Bone marrow (tissue), 2 donors: ENCODE measurements around the gene RGL1.

Experiments
- DNase-seq, 2 donors: peaks; one replicate each; lab custom pipeline; 2025; lab: John Stamatoyannopoulos, UW

RGL1 gene

DNA sequence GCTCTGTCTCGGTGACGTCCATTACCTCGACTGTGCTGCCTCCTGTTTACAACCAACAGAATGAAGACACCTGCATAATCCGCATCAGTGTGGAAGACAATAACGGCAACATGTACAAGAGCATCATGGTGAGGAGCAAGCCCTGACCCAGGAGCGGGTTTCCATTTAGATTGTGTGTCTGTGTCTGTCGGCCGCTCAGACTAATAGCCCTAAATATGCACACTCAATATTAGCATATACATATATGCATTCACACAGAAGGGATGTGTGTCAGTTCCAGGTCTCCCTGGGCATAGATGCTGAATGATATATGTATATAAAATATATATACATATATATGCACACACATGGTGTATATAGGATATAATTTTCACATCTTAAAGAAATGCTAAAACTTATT is 111.7 kb downstream of the RGL1 start:
- no peak for DNase-seq

DNA sequence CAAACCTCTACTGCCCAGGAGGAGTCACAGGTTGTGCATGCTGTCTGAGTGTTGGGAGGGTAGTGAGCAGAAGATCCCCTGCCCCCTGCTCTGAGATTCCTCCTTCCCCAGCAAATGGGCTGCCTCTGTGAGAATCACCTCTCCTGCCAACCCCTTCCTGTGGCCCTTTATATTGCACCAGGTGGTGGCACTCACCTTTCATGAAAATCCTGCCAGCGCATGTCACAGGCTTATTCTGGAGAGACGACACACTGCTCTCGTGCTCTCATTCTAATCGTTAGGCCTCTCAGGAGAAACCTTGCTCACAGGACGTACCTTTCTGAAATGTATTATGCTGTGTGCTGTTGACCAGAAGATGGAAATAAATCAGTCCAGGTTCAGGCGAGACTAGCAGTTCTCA is 113.7 kb downstream of the RGL1 start:
- no peak for DNase-seq

DNA sequence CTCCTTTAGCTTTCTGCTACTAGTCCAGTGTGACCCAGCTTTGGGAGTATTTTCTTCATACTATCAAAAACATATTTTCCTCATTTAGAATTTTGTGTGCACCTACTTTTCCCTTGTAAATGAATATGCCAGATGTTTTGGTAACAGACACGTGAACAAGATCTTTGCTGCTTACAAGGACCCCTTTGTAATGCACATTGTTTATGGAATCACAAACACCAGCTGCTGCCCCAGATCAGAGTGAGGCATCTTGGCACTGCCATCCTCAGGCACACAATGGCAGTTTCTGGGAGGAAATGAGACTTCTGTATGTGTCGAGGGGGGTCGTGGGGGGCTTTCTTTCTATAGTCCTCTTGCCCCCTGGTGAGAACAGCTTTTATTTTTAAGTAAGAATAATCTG is 115.7 kb downstream of the RGL1 start:
- DNase-seq, result no peak

DNA sequence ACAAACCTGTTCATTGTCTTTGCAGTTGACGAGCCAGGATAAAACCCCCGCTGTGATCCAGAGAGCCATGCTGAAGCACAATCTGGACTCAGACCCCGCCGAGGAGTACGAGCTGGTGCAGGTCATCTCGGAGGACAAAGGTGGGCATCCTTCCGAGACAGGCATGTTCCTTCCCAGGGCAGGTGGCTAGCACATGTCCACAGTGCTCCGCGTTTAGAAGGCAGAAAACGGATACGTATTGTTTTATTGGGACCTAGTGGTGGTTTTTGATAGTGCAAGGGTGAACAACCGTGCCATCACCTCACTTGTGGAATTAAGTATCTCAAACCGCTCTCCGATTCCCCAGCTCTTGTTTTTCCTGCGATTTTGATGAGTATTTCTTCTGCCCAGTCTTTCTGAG is 117.3 kb downstream of the RGL1 start:
- no peak for DNase-seq

DNA sequence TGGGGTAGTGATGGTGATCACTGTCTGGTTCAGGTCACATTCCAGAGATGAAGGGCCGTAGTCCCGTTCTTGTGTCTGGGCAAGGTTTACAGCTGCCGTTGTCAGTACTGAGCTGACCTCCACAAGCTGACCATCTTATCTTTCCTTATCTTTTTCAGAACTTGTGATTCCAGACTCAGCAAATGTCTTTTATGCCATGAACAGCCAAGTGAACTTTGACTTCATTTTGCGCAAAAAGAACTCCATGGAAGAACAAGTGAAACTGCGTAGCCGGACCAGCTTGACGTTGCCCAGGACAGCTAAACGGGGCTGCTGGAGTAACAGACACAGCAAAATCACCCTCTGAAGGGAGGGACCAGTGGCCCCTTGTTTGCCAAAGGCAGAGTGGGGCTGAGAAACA is 121.0 kb downstream of the RGL1 start:
- no peak for DNase-seq

DNA sequence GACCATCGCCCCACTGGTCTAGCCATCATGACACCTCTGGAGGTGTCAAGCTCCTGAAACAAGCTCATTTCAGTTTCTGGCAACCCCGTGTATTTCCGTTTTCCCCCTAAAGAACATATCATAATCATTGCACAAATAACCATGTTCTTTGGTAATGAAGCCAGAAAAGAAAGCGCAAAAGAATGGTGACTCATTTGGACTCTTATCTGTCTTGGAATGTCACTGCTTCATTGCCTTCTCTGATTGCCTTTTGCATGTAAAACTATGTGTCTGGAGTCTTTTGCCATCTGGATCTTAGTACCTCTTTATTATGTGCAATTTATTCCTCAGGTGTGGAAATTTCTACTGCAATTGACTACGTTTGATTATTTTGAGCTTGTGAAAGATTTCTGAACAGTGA is 122.1 kb downstream of the RGL1 start:
- DNase-seq, result no peak

DNA sequence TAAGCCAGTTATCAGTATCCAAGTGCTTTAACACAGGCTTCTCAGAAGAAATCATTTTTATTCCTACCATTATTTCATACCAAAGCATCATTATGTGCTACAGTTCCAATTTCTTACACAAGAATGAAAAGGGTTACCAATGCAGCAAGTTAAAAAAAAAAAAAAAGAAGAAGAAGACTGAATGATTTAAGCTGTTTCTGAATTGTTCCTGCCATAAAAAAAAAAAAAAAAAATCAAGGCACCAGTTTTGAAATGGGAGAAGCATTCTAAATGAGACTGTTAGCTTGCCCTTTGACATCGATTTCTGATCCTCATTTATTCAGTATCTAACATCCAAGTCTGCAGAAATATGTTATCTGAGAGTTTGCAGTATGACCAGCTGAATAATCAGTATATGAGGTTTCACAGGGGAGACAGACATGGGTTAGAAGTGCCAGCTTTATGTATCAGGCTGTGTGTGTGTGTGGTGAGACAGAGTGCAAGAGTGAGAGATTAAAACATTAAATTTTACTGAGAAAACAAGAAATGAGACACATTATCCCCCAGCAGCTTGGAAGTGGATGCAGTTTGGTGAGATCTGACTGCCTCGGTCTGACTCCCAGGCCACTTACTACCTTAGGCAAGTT is 126.8 kb downstream of the RGL1 start:
- no peak for DNase-seq

DNA sequence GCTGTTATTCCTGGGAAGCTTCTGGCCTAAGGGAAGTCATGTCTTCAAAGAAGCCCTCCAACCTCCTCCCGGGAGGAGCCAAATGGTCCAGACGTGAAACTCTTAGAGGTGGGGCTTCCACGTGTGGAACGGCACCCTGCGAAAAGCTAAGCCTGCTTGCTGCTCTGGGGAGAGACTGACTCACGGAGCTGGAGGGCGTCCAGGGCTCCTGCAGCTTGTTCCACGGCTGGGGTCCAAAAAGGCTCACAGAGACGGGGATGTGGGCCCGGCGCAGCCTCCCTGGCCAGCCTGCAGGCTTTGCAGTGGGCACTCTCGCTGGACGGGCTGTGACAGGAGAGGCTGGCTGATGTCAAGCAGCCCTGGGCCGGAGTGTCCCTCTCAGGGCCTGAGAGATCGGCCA is 127.5 kb downstream of the RGL1 start:
- no peak for DNase-seq

DNA sequence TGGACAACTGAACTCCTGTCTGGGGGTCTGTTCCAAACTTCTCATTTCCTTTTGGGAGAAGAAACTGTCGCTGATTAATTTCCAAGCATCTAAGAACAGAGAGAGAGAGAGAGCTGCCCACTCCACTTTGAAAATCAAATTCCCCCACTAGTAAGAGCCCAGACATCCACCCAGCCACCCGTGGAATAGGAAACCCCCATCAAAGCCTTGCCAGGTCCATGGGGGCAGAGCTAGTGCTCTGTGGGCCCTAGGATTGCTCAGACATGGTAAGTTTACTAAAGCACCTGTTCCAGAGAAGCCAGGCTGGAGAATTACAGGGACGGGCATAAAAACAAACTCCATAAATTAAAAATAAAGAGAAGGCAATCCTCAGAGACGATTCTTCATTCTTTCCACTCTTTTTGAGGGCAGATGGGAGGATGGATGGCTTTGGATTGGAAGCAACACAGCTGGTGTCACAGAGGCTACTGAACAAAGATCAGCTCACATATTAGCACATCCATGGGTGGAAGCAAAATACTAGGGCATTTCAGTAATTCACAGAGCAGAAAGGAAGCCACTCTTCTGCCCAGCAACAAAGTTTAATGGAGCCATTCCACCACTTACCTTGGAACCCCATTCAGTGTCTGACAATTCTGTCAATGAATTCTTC is 128.7 kb downstream of the RGL1 start:
- no peak for DNase-seq

DNA sequence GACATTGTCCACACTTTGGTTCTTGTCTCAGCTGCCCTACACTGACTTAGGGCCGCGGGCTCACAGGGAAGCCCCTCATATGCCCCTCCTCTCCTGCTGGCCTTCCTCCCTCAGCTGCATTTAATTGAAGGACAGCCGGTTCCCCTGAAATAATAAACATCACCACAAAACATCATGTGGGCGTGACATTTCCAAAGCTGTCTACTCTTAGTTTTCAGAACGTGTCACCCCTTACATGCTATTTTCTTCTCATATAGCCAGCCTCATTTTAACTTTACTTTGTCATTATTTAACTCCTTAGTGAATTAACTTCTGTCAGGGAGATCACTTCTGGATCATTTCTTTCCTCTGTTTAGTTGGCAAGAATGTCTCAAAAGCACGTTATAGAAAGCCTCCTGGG is 129.4 kb downstream of the RGL1 start:
- no peak for DNase-seq

DNA sequence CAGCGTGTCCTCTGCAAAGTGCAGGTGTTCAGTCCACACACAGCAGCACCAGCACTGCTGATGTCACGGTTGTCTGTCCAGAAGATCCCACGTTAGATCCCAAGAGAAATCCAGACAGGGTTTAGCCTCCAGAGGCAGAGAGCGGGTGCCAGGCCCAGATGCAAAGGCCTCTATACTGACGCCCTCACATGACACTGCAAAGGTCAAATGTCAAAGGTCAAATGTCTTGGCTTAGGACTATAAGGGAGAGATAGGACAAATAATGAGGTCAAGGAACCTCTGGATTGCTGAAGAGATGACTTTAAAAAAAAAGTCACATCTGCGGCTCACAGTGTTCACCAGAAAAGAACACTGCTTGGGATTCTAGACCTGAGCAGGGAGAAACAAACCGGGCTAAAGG is 131.1 kb downstream of the RGL1 start:
- DNase-seq, result no peak

DNA sequence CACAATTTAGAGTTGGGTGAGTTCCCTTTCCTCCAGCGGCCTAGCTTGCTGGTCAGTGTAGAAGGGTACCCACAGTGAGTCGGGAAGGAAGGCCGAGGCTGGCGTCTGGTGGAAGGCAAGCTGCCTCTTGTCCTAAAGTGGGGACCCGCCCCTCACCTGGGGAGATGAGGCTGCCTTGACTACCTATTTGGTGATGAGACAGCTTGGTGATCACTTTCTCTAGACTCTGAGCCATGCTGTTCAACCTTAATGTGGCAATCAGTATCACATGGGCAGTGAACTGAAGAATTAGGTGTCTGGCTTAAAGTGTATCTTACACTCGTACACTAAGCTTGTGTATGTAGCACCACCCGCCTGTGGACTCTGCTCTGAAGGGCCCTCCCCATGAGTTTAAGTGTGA is 131.9 kb downstream of the RGL1 start:
- no peak for DNase-seq

DNA sequence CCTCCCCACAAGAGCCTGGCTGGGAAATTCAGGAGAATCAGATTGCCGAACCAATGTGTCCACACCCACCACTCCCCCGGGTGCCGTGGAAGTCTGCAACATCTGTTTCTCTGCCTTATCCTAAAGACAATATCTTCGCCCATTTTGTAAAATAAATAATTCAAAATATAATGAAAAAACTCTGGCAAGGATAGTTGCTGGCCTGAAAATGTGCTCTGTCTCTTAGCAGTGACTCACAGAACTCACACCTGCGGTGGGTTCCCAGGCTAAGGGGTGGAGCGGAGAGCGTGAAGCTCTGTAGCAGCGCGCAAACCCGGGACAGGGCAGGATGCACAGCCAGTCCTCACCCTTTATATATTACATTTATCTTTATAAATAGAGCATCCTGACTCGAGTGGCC is 132.7 kb downstream of the RGL1 start:
- DNase-seq, result no peak

DNA sequence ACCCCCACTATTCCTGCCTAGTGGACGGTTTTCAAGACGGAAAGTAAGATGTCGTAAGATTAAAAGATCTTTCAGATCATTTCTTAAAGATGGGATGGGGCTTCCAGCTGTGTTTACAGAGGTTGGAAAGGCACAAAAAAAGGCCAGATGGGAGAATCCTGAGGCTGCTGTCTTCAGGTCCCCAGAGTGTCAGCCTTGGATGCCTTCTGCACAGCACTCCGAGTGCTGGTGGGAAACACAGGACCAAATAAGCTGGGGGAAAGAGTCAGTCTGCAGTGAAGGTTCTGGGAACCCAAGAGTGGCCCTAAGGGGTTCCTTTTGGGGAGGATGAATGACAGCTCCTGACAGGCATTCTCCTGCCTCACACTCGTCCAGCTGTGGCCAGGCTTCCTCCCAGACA is 136.1 kb downstream of the RGL1 start:
- DNase-seq, result no peak

DNA sequence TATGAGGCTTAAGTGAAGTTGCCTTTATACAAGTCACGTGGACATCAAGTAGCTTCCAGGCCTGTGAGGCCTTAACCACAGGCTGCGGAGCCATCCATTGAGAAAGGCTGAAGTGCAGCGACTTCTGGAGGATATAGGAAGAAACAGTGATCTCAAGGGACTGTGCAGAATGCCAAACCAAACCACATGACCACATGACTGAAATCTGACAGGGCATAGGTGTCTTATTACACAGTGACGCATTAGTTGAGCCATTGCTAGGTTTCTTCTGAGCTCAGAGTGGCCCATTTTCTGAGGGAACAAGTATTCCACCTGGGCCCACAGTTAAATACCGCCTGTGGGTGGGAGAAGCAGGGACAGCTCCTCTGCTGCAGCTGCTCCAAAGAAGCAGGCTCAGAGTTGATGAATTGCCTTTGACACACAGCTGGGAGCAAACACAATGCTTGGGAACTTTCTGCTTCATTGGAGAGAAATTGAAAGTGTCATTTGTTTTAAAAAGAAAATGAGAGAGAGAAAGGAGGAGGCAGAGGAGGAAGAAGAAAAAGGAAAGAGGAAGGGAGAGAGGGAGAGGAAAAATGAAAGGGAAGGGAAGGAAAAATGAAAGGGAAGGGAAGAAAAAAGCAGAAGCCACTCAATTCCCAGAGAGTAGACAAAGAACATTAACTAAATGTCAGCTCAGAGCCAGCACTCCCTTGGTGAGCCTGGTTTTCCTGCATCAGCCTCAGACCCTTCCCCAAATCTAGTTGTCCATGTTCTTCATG is 138.2 kb downstream of the RGL1 start:
- DNase-seq, result no peak

DNA sequence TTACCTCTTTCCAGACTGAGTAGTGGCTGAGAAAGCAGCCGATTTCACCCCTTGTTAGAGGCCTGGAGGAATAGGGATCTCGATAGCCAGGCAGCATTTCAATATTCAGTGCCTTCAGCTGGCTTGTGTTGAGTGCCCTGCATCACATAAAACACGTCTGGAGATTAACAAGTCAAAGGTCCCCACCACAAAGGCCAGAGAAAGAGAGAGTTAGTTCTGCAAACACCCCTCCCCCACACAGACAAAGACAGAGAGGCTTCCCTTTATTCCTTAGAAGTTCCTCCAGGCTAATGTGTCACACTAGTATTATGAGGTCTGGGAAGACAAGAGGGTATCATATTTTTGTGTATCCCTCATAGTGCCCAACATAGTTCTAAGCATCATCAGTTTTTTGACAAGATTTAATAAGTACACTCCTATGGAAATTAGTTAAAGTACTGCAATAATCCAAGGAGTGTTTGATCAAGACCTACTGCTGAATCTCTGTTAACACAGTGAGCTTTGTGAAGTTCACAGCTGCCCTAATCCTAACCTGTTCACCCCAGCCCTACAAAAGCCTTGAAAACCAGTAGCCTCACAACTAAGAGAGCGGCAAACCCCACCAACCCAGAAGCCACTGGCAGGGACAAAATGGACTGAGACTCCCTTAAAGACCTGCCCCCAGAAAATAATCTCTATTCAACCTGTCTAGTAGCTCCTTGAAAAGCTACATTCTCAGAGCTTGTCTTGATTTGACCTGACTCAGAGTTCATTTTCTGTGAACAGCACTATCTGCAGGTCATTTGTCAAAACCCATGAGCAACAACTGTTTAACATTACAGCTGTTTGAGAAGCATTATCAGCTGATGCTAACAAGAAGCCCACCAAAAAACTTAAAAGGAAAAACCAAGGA is 140.8 kb downstream of the RGL1 start:
- no peak for DNase-seq

DNA sequence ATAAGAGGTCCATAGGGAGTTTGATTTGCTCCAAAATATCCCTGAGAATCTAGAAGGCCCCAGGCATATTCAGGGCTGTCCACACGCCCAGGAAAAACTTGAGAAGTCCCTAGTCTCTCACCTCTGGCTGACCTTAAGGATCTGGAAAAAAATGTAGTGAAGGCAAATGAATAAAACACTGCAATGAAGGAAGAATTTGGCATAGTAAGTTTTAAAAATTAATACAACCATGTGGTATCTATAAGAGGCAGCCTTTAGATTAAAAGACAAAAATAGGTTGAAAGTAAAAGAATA is 141.3 kb downstream of the RGL1 start:
- DNase-seq, result no peak

DNA sequence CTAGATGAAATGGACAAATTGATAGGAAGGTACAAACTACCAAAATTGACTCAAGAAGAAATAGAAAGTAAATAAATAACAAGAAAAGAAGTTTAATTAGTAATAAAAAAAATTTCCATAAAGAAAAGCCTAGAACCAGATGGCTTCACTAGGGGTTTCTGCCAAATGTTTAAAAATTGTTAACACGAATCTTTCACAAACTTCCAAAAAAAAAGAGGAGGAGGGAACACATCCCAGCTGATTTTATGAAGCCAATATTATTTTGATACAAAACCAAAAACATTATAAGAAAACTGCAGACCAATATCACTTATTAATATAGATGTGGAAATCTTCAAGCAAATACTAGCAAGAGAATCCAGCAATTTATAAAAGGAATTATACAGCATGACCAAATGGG is 143.1 kb downstream of the RGL1 start:
- DNase-seq, result no peak

DNA sequence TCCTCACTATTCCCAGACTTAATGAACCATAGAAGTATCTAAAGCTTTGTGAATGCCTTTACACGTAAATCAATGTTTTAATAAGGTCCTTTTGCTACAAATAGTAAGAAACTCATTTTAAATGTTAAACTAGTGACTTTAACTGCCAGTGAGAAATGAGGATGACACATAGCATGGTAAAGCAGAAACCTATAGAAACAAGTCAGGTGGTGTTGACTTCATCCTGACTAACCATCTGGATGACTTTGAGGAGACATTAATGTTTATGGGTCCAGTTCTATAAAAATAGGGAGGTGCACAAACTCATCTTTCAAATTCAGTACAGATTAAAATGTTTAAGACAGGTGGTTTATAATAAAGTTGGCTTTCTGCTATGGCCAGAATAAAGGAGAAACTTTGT is 147.2 kb downstream of the RGL1 start:
- no peak for DNase-seq

DNA sequence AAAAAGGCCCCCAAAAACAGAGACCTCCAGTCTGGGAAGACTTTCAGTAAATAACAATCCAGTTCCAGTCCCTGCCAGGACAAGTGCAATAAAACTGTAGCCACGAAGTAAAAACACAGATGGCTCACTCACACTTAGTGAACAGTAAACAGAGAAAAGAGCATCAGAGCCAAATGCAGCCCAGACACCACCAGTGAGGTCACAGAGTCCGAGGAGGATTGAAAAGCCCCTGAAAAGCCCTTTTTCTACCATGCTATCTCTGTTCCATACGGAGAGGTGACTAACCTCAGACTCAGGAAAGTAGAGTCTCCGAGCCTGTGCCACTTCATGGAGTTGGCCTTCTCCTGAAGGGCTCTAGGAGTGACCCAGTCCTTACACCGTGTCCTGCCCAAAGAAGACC is 148.1 kb downstream of the RGL1 start:
- no peak for DNase-seq

DNA sequence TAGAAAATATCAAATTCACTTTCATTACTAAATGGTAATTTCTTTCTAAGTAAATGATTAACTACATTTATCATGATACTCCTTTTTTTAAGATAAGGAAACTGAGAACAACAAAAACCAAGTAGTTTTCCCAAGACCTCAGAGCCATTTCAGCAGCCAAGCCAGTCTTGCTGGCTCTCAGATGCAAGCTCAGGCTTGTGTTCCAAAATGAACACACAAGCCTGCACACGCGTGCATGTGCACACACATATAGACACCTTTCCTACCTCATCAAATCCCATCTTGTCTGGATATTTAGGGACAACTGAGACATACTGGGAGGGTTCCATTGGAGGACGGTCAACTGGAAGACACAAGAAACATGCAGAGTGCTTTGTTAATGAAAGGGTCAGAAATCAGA is 149.6 kb downstream of the RGL1 start:
- DNase-seq, result no peak

DNA sequence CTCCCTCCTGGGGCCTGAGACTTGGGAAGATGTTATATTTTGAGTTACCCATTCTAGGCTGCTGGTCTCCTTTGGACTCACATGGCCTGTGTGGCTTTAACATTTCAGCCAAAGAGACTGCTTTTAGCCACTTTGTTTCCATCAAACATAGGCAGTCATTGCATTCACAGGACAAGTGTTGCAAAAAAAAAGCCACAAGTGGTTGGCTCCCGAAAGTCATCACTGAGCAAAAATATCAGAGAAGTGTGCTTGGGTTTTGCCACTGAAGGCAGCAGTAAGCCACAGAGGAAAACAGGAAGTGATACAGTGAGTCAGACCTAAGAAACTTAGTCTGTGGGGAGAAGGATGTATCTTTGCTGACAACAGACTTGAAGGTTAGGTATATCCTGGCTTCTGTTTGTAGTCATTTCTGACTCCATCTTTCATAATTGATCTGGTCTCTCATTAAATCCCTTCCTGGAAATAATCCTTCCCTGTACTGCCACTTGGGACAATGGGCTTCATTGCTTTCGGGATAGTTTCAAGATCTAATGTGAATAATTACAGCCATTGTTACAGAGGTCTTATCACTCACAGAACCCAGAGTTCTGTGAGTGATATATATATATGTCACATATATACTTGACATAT is 151.8 kb downstream of the RGL1 start:
- DNase-seq, result peak in 1 of 2 donors; percentile 79
